Rectal smooth muscle tissue (tissue), 1 donor: ENCODE measurements around the gene PIP4P1.
A peak's percentile ranks its signal among the peaks of the same experiment; 100 is the strongest.

Source experiments
- H3K27ac ChIP-seq: one replicate; pipeline ENCODE4 v1.7.0; 2013; ENCODE audit warnings: low read depth, low read length, inconsistent platforms
- H3K27me3 ChIP-seq: one replicate; pipeline ENCODE4 v1.7.0; 2013; ENCODE audit warnings: low read length; ENCODE audit not compliant: control insufficient read depth, insufficient read depth
- H3K36me3 ChIP-seq: one replicate; pipeline ENCODE4 v1.7.0; 2013; ENCODE audit warnings: low read length; ENCODE audit not compliant: control insufficient read depth, insufficient read depth
- H3K4me1 ChIP-seq: one replicate; pipeline ENCODE4 v1.7.0; 2013; ENCODE audit warnings: low read length; ENCODE audit not compliant: control insufficient read depth, insufficient read depth
- H3K4me3 ChIP-seq: one replicate; pipeline ENCODE4 v1.7.0; 2013; ENCODE audit warnings: low read length
- H3K9ac ChIP-seq: one replicate; pipeline ENCODE4 v1.7.0; 2013; ENCODE audit warnings: low read length

The PIP4P1 gene

DNA sequence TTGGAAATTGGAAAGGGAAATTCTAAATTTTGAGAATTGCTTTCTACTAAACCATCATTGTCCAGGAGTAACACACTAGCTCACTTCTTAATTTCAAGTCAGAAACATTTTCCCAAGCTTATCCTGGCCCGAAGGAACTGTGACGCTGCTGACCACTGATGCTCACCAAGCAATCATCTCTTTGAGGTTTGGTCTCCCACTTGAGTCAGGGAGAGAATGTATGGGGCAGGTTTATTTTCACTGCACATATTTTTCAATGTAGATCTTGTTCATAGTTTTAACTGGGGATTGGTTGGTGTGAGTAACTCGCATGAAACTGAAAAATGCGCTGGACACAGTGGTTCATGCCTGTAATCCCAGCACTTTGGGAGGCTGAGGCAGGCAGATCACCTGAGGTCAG is 31.3 kb upstream of the PIP4P1 start:
- H3K27me3 ChIP-seq = no peaks in the 10 kb centered on the region
- H3K4me1 ChIP-seq = no peaks in the 10 kb centered on the region
- no peak overlapping the region for H3K27ac ChIP-seq
- no peaks in the 10 kb centered on the region for H3K36me3 ChIP-seq
- no peak overlapping the region for H3K9ac ChIP-seq
- H3K4me3 ChIP-seq = no peak overlapping the region

DNA sequence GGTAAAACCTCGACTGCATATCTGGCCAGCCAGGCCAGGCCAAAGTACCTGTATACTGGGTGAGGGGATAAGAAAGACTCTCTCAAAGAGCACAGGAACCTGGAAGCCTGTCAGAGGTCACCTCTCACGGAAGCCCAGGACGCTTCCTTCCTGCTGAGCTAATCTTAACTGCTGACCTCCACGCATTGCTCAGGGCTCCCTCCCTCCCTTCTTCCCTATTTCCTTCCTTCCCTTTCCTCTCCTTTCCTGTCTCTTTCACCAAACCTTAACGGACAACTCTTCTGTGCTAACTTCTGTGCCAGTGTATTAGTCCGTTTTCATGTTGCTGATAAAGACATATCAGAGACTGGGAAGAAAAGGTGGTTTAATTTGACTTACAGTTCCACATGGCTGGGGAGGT is 29.3 kb upstream of the PIP4P1 start:
- no peak overlapping the region for H3K4me3 ChIP-seq
- H3K9ac ChIP-seq = no peak overlapping the region
- H3K27ac ChIP-seq = no peak overlapping the region
- no peaks in the 10 kb centered on the region for H3K27me3 ChIP-seq
- no peaks in the 10 kb centered on the region for H3K36me3 ChIP-seq
- no peaks in the 10 kb centered on the region for H3K4me1 ChIP-seq

DNA sequence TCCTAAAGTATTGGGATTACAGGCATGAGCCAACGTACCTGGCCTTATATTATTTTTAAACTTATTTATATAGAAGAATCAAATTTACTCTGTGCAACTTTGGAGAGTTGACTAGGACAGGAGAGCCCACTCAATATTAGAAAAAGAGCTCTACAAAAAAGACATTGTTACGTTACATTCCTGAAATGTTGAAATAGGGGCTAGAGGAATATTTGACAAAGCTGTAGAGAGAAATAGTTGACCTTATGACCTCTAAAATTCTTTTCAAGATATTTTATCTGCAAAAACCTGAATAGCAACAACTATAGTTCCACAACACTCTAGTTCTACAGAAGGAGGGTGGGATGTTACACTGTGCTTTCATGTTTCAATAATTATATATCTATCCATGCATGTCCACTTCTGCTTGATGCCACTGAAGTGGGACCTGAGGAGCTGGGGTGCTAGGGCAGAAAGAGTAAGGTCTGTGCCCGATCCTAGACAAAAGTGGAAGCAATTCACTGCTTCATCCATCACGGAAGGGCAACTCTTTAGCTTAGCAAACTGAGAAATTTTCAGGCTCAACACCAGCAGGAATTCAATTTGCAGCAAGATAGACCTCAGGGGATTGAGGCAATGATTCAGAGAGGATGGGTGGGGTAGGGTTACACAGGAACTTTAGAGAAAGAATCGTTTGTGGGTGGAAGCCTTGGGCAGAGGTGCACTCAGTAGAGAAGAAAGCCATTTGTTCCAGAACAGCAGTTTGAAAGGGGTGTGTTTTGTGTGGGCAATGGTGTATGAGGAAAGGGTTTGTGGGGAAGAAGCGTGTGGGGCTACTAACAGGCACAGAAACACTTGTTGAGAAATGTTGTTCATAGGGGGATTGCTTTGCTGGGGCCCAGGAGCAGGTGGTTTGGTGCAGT is 28.1 kb upstream of the PIP4P1 start:
- no peak overlapping the region for H3K4me3 ChIP-seq
- no peak overlapping the region for H3K9ac ChIP-seq
- no peaks in the 10 kb centered on the region for H3K27me3 ChIP-seq
- no peak overlapping the region for H3K27ac ChIP-seq
- H3K4me1 ChIP-seq = no peaks in the 10 kb centered on the region
- H3K36me3 ChIP-seq = no peaks in the 10 kb centered on the region

DNA sequence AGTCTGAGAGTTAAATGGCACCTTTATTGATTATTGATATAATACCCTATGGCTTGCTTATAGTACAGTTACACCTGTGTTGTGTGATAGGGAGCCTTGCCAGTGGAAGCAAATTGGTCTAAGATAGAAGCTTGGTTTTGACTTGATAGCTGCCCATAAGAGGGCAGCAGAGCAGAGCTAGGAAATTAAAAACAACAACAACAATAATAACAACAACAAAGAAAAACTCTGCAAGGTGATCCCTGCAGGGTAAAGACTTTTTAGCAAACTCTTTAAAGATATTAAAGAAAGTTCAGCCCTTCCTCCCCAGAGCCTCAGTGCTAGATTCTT is 26.1 kb upstream of the PIP4P1 start:
- Histone ChIP-seq H3K4me1 (no peaks in the 10 kb centered on the region), H3K27me3 (no peaks in the 10 kb centered on the region), H3K4me3 (no peak overlapping the region), H3K9ac (no peak overlapping the region), H3K36me3 (no peaks in the 10 kb centered on the region), H3K27ac (no peak overlapping the region)

DNA sequence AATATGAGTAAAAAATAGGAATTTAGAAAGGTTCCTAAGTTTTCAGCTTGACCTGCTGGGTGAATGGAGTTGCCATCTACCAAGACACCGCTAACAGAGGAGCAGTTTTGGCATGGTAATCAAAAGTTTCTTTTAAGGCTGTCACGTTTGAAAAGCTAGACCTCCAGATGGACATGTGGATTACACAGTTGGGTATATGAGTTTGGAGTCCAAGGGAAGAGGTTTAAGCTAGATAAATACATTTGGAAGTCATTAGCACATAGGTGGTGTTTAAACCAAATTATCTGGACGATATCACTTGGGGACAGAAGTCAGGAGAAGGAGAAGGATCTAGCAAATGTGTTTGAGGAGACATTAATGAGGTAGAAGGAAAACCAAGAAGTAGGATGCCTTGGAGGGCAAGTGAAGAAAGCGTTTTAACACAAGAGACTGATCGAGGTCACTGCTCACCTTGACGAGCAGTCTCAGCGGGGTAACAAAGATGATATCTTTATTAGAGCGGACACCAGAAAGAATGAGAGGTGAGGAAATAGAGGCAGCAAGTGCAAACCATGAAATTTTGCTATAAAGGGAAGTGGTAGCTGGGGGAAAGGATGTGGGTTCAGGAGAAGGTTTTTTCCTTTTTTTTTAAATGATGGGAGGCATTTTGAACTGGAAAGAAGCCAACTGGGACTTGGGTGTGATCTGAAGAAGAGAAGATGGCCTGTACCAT is 25.6 kb upstream of the PIP4P1 start:
- no peaks in the 10 kb centered on the region for H3K4me1 ChIP-seq
- no peak overlapping the region for H3K9ac ChIP-seq
- H3K27me3 ChIP-seq = no peaks in the 10 kb centered on the region
- H3K36me3 ChIP-seq = no peaks in the 10 kb centered on the region
- no peak overlapping the region for H3K4me3 ChIP-seq
- H3K27ac ChIP-seq = no peak overlapping the region

DNA sequence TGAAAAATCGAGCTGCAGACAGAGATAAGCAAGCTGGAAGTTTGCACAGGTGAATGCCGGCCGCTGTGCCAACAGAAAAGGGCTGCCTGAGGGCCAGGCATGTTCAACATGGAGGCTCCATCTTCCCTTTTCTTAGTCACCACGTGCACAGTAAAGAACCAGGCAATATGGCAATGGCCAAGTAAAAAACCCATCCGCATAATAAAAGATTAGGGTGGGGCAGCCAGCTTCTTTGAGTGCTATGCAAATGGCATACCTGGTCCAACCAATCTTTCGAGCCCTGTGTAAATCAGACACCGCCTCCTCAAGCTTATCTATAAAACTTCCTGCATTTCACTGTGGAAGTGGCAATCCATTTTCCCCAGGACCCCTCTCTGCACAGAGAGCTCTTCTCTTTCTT is 24.7 kb upstream of the PIP4P1 start:
- H3K4me1 ChIP-seq = no peaks in the 10 kb centered on the region
- H3K9ac ChIP-seq = no peak overlapping the region
- H3K27ac ChIP-seq = no peak overlapping the region
- no peaks in the 10 kb centered on the region for H3K36me3 ChIP-seq
- no peaks in the 10 kb centered on the region for H3K27me3 ChIP-seq
- no peak overlapping the region for H3K4me3 ChIP-seq

DNA sequence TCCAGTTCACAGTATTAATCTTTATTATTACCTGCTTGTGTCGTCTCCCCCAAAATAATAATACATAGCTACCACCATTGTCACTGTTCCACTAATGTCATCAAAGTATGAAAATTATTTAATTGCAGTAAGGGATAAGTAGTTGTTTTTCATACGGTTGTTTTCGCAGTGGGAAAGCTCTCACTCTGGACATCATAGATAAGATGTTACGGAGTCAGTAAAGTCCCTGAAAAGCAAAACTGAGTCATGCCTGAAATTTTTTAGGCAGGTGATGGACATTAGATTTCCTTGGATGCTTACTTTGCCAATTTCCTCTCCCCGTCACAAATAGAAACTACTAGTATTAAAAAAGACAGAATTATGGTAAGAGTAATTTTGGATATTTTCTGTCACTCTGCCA is 21.1 kb upstream of the PIP4P1 start:
- Histone ChIP-seq H3K27me3 (no peaks in the 10 kb centered on the region), H3K36me3 (peaks cover 3% of the 10 kb centered on the region), H3K4me3 (no peak overlapping the region), H3K27ac (no peak overlapping the region), H3K9ac (no peak overlapping the region), H3K4me1 (no peaks in the 10 kb centered on the region)

DNA sequence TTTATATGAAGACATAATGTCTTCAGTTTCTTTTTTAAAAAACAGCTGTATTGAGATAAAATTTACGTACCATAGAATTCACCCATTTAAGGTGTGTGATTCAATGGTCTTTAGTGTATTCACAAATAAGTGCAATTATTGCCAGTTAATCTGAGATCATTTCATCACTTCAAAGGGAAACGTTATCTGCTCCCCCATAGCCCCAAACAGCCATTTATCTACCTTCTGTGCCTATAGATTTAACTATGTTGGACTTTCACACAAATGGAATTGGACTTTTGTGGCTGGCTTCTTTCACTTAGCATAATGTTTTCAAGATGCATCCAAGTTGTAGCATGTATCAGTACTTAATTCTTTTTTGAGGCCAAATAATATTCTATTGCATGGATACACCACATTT is 17.7 kb upstream of the PIP4P1 start:
- no peak overlapping the region for H3K4me3 ChIP-seq
- H3K27me3 ChIP-seq = no peaks in the 10 kb centered on the region
- H3K27ac ChIP-seq = no peak overlapping the region
- no peak overlapping the region for H3K9ac ChIP-seq
- no peaks in the 10 kb centered on the region for H3K4me1 ChIP-seq
- H3K36me3 ChIP-seq = peaks cover 11% of the 10 kb centered on the region

DNA sequence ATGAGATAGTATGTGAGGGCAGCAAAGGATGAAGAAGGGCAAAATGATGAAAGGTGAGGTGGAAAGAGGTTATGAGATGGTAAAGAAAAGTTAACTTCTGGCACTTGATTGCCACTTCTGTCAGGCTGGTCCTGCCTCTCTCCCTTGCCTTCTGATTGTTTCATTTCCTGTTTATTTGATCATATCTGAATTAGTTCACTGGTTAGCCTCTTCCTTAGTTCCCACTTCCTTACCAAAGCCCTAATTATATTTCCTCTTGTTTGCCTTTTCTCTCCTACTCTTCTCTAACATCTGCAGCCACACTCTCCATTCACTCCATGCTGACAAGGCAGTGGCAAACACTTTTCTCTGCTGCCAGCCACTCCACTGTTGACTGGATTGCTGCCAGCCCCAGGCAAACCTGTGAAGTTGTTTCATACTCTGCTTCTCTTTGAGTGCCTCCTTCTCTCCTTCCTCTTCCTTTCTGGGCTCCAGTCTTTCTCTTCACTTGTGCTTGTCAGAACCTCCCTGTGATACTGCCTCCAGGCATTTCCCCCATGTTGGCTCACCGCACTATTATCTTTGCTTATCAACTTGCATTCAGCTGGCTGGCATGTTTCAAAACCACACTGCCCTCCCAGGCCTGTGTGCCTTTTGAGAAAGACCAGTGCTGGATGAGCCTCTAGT is 16.1 kb upstream of the PIP4P1 start:
- Histone ChIP-seq H3K27ac (no peak overlapping the region), H3K4me3 (no peak overlapping the region)

DNA sequence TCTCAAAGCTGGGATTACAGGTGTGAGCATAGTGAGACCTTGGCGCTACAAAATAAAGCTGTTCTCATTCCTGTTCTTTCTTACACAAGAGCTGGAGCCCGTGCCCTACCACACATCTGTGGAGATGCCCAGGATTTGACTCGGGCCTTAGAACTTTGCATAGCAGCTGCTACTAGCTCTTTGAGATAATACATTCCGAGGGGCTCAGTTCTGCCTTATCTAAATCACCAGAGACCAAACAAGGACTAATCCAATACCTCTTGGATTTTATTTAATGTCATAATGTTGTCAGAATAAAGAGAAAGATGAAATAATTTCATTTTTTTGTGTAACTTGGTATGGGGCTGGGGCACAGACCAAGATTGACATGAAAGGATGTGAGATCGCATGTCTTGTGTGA is 15.5 kb upstream of the PIP4P1 start:
- no peaks in the 10 kb centered on the region for H3K27me3 ChIP-seq
- H3K9ac ChIP-seq = no peak overlapping the region
- peaks cover 11% of the 10 kb centered on the region for H3K36me3 ChIP-seq
- H3K27ac ChIP-seq = no peak overlapping the region
- H3K4me1 ChIP-seq = no peaks in the 10 kb centered on the region
- no peak overlapping the region for H3K4me3 ChIP-seq

More for the DNA sequence above, 16.1 kb upstream of the PIP4P1 start:
- H3K27me3 ChIP-seq = no peaks in the 10 kb centered on the region
- H3K36me3 ChIP-seq = peaks cover 11% of the 10 kb centered on the region
- no peak overlapping the region for H3K9ac ChIP-seq
- no peaks in the 10 kb centered on the region for H3K4me1 ChIP-seq

DNA sequence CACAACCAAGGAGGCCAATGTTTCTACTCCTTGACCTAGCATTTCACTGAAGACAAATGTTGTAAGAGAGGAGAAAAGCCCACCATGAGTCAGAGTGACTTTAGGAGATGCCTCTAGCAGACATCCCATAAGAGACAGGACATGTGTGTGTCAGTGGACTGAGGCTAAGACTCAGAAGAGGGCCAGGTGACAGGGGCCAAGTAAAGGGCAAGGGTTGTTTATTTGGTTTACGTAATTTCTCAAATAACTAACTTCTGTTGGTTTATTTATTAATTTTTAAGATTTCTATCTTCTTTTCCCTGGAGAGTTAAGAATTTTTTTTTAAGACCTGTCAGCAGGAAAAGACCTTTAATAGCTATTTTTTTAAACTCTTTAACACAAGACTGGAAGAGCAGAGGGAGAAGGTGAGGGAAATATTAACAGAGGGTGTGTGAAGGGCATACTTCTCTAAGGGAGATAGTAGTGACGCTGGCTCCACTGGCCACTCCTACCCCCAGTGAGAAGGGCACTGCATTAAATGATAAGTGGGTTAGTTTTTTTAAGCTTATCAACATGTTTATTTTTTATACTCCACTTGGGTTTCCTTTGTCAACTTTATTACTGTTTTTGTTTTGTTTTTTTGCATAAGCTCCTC is 11.4 kb upstream of the PIP4P1 start:
- Histone ChIP-seq H3K4me1 (peaks cover 3% of the 10 kb centered on the region), H3K9ac (no peak overlapping the region), H3K4me3 (no peak overlapping the region), H3K27ac (no peak overlapping the region), H3K27me3 (no peaks in the 10 kb centered on the region), H3K36me3 (peaks cover 11% of the 10 kb centered on the region)

DNA sequence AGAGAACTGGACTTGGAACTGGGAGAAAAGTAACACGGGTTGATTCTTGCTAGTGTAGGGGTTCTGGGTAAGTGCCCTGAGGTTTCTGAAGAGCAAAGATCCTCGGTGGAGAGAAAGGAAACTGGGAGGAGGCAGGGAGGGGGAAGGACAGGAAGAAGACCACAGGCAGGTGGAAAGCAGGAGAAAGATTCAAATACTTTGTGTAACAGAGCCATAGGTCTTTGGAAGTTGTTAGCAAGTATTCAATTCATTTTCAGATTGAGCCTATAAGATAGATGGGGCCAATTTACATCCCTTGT is 9.3 kb upstream of the PIP4P1 start:
- peak overlapping the region; percentile 91 for H3K4me3 ChIP-seq
- peaks cover 3% of the 10 kb centered on the region for H3K4me1 ChIP-seq
- no peak overlapping the region for H3K9ac ChIP-seq

More for the DNA sequence above, 9.3 kb upstream of the PIP4P1 start:
- Histone ChIP-seq H3K27ac (no peak overlapping the region), H3K27me3 (no peaks in the 10 kb centered on the region), H3K36me3 (peaks cover 9% of the 10 kb centered on the region)
